HepG2 (cell line): Measurements from ENCODE around the gene LIMA1. TPM values are rescaled to one million over a fixed set of nuclear protein-coding genes. Genes with fewer than 3 reads are reported as not detected.

Experiments used
- ARNT2 ChIP-seq: sonication (generic); formaldehyde crosslinking; IDR thresholded peaks from 2 replicates; pipeline ENCODE4 v1.8.0; 2022; ENCODE audit warnings: mild to moderate bottlenecking, low read depth, missing genetic modification reagents, moderate library complexity
- CC2D1A ChIP-seq: sonication (generic); formaldehyde crosslinking; IDR thresholded peaks from 2 replicates; pipeline ENCODE4 v1.8.1; 2023; ENCODE audit warnings: mild to moderate bottlenecking, missing genetic modification reagents
- CENPT ChIP-seq: sonication (generic); formaldehyde crosslinking; IDR thresholded peaks from 2 replicates; pipeline ENCODE4 v1.8.0; 2022; ENCODE audit warnings: low read depth, mild to moderate bottlenecking, moderate library complexity, missing genetic modification reagents
- GRHL1 ChIP-seq: sonication (generic); formaldehyde crosslinking; conservative IDR thresholded peaks from 2 replicates; pipeline ENCODE4 v1.8.0; 2022; ENCODE audit warnings: missing genetic modification reagents
- MAF1 ChIP-seq: sonication (generic); formaldehyde crosslinking; IDR thresholded peaks from 2 replicates; pipeline ENCODE4 v1.5.0; 2020; ENCODE audit warnings: missing genetic modification reagents, borderline replicate concordance
- RFXANK ChIP-seq: IDR thresholded peaks from 2 replicates; pipeline ENCODE4 v1.6.1; 2016
- ZGPAT ChIP-seq: IDR thresholded peaks from 2 replicates; pipeline ENCODE4 v1.6.1; 2016; ENCODE audit warnings: mild to moderate bottlenecking
- ZNF160 ChIP-seq: sonication (generic); formaldehyde crosslinking; IDR thresholded peaks from 2 replicates; pipeline ENCODE4 v1.8.0; 2022; ENCODE audit warnings: mild to moderate bottlenecking, inconsistent platforms, missing genetic modification reagents
- ZNF256 ChIP-seq: sonication (generic); formaldehyde crosslinking; conservative IDR thresholded peaks from 2 replicates; pipeline ENCODE4 v1.4.0; 2020; ENCODE audit warnings: missing genetic modification reagents
- ZNF687 ChIP-seq: sonication (generic); formaldehyde crosslinking; IDR thresholded peaks from 2 replicates; pipeline ENCODE4 v1.5.1; 2020; ENCODE audit warnings: mild to moderate bottlenecking, missing genetic modification reagents, moderate library complexity
- ZNF792 ChIP-seq: IDR thresholded peaks from 2 replicates; pipeline ENCODE4 v1.6.1; 2016
- polyA plus RNA-seq, 8 experiments: library from polyadenylated mRNA; depleted of rRNA in 3 of 8; stranded (reverse) in 7 of 8; unstranded in 1 of 8; fragments of >200 nt; fragmentation: Illumina TruSeq in 4 of 8; extraction: Trizol in 4 of 8; gene quantifications; 2 replicates each; pipeline versions ENCODE4 v1.2.1 to v1.2.3, GENCODE V29; 2011 to 2016; ENCODE audit warnings: low read depth in 4 of 8, missing spikeins in 1 of 8, mixed read lengths in 1 of 8; ENCODE audit not compliant: insufficient read depth in 1 of 8
- total RNA-seq, 5 experiments: library from RNA; depleted of rRNA; stranded (reverse); fragments of >200 nt; fragmentation: Illumina TruSeq; extraction: Trizol; gene quantifications; 2 replicates each; pipeline ENCODE4 v1.2.3, GENCODE V29; 2016; ENCODE audit warnings: low read depth in 1 of 5
- TF ChIP-seq, protein P1 (sequence below): sonication (generic); formaldehyde crosslinking; IDR thresholded peaks from 2 replicates; pipeline ENCODE4 v1.8.1; 2023; ENCODE audit warnings: mild to moderate bottlenecking, missing genetic modification reagents, borderline replicate concordance
- TF ChIP-seq, protein P2 (sequence below): sonication (generic); formaldehyde crosslinking; IDR thresholded peaks from 2 replicates; pipeline ENCODE4 v1.8.0; 2022; ENCODE audit warnings: mild to moderate bottlenecking, missing genetic modification reagents, moderate library complexity
- TF ChIP-seq, protein P3 (sequence below): sonication (generic); formaldehyde crosslinking; IDR thresholded peaks from 2 replicates; pipeline ENCODE4 v1.4.0; 2020; ENCODE audit warnings: missing genetic modification reagents
- TF ChIP-seq, protein P4 (sequence below): sonication (generic); formaldehyde crosslinking; IDR thresholded peaks from 2 replicates; pipeline ENCODE4 v1.5.1; 2020; ENCODE audit warnings: missing genetic modification reagents, mild to moderate bottlenecking, borderline replicate concordance
- TF ChIP-seq, protein P5 (sequence below): sonication (generic); formaldehyde crosslinking; IDR thresholded peaks from 2 replicates; pipeline ENCODE4 v1.4.0; 2020; ENCODE audit warnings: mild to moderate bottlenecking, missing genetic modification reagents

Gene LIMA1
- total and polyA plus RNA-seq, 2 of the 13 experiments (the other 11 are each of a cell fraction or from before 2014, with no cell fraction given): 13.0 to 19.8 TPM

GRCh38 chr12:50283229-50283923 lies at the start of gene LIMA1 (continued):
- TF ChIP-seq ARNT2: peak; percentile 87
- peak; percentile 95 for TF ChIP-seq ZNF687 (CRISPR knock-in tag)
- no peak for TF ChIP-seq CC2D1A (CRISPR knock-in tag)
- peak; percentile 79; the same call in 1 of the 2 replicates for TF ChIP-seq ZNF256 (CRISPR knock-in tag)
- TF ChIP-seq, protein P1, sequence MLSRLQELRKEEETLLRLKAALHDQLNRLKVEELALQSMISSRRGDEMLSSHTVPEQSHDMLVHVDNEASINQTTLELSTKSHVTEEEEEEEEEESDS (CRISPR knock-in tag): no peak
- TF ChIP-seq, protein P2, sequence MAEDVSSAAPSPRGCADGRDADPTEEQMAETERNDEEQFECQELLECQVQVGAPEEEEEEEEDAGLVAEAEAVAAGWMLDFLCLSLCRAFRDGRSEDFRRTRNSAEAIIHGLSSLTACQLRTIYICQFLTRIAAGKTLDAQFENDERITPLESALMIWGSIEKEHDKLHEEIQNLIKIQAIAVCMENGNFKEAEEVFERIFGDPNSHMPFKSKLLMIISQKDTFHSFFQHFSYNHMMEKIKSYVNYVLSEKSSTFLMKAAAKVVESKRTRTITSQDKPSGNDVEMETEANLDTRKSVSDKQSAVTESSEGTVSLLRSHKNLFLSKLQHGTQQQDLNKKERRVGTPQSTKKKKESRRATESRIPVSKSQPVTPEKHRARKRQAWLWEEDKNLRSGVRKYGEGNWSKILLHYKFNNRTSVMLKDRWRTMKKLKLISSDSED (CRISPR knock-in tag): no peak
- peak; percentile 63; the same call in 1 of the 2 replicates for TF ChIP-seq ZGPAT
- no peak for TF ChIP-seq GRHL1 (CRISPR knock-in tag)
- TF ChIP-seq RFXANK (CRISPR knock-in tag): no peak
- TF ChIP-seq, protein P3, sequence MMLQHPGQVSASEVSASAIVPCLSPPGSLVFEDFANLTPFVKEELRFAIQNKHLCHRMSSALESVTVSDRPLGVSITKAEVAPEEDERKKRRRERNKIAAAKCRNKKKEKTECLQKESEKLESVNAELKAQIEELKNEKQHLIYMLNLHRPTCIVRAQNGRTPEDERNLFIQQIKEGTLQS (CRISPR knock-in tag): no peak
- TF ChIP-seq, protein P4, sequence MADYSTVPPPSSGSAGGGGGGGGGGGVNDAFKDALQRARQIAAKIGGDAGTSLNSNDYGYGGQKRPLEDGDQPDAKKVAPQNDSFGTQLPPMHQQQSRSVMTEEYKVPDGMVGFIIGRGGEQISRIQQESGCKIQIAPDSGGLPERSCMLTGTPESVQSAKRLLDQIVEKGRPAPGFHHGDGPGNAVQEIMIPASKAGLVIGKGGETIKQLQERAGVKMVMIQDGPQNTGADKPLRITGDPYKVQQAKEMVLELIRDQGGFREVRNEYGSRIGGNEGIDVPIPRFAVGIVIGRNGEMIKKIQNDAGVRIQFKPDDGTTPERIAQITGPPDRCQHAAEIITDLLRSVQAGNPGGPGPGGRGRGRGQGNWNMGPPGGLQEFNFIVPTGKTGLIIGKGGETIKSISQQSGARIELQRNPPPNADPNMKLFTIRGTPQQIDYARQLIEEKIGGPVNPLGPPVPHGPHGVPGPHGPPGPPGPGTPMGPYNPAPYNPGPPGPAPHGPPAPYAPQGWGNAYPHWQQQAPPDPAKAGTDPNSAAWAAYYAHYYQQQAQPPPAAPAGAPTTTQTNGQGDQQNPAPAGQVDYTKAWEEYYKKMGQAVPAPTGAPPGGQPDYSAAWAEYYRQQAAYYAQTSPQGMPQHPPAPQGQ (CRISPR knock-in tag): no peak
- TF ChIP-seq, protein P5, sequence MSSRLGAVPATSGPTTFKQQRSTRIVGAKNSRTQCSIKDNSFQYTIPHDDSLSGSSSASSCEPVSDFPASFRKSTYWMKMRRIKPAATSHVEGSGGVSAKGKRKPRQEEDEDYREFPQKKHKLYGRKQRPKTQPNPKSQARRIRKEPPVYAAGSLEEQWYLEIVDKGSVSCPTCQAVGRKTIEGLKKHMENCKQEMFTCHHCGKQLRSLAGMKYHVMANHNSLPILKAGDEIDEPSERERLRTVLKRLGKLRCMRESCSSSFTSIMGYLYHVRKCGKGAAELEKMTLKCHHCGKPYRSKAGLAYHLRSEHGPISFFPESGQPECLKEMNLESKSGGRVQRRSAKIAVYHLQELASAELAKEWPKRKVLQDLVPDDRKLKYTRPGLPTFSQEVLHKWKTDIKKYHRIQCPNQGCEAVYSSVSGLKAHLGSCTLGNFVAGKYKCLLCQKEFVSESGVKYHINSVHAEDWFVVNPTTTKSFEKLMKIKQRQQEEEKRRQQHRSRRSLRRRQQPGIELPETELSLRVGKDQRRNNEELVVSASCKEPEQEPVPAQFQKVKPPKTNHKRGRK (CRISPR knock-in tag): no peak
- TF ChIP-seq MAF1: no peak
- TF ChIP-seq ZNF160 (CRISPR knock-in tag): no peak
- no peak for TF ChIP-seq ZNF792 (CRISPR knock-in tag)
- TF ChIP-seq CENPT (CRISPR knock-in tag): no peak
